HepG2 (cell line): ENCODE data around the gene PDIA5. TPM values are rescaled to one million over a fixed set of nuclear protein-coding genes. Genes with fewer than 3 reads are reported as not detected.
A peak's percentile ranks its signal among the peaks of the same experiment; 100 is the strongest.

Experiments
- CREB1 ChIP-seq, 2 experiments: fragments of 450-650 bp in 1 of 2; IDR thresholded peaks; 2 replicates each; pipeline ENCODE4 v1.6.1; 2016 to 2017; ENCODE audit warnings: control low read depth in 1 of 2, mild to moderate bottlenecking in 1 of 2, missing compliant biosample characterization in 1 of 2, missing genetic modification characterization in 1 of 2
- KDM4B ChIP-seq: sonication (generic); formaldehyde crosslinking; IDR thresholded peaks from 2 replicates; pipeline ENCODE4 v1.4.0; 2020; ENCODE audit warnings: missing genetic modification reagents
- LCORL ChIP-seq, 2 experiments: fragments of 450-650 bp in 1 of 2; sonication (generic) in 1 of 2; formaldehyde crosslinking in 1 of 2; IDR thresholded peaks; 2 replicates each; pipeline versions ENCODE4 v1.5.0 to v1.6.1; 2017 to 2020; ENCODE audit warnings: antibody characterized with exemption in 1 of 2, missing genetic modification reagents in 1 of 2
- NCOR1 ChIP-seq: fragments of 200-600 bp; sonication (generic); IDR thresholded peaks from 2 replicates; pipeline ENCODE4 v1.7.0; 2017; ENCODE audit warnings: antibody characterized with exemption, low read length, borderline replicate concordance
- NR1H2 ChIP-seq: sonication (generic); formaldehyde crosslinking; IDR thresholded peaks from 2 replicates; pipeline ENCODE4 v1.8.1; 2022; ENCODE audit warnings: low read depth, missing genetic modification reagents, borderline replicate concordance
- SP1 ChIP-seq, 2 experiments: fragments of 450-650 bp in 1 of 2; sonication (generic) in 1 of 2; formaldehyde crosslinking in 1 of 2; IDR thresholded peaks; 2 replicates each; pipeline versions ENCODE4 v1.4.0 to v1.6.1; 2016 to 2020; ENCODE audit warnings: missing genetic modification reagents in 1 of 2
- THAP11 ChIP-seq: IDR thresholded peaks from 2 replicates; pipeline ENCODE4 v1.6.1; 2016; ENCODE audit warnings: missing biosample characterization, missing genetic modification reagents
- ZNF629 ChIP-seq: sonication (generic); formaldehyde crosslinking; conservative IDR thresholded peaks from 2 replicates; pipeline ENCODE4 v1.5.0; 2020; ENCODE audit warnings: missing genetic modification reagents
- ZNF891 ChIP-seq: sonication (generic); formaldehyde crosslinking; IDR thresholded peaks from 2 replicates; pipeline ENCODE4 v1.5.0; 2020; ENCODE audit warnings: mild to moderate bottlenecking, missing genetic modification reagents
- polyA plus RNA-seq, 8 experiments: library from polyadenylated mRNA; depleted of rRNA in 3 of 8; stranded (reverse) in 7 of 8; unstranded in 1 of 8; fragments of >200 nt; fragmentation: Illumina TruSeq in 4 of 8; extraction: Trizol in 4 of 8; gene quantifications; 2 replicates each; pipeline versions ENCODE4 v1.2.1 to v1.2.3, GENCODE V29; 2011 to 2016; ENCODE audit warnings: low read depth in 4 of 8, missing spikeins in 1 of 8, mixed read lengths in 1 of 8; ENCODE audit not compliant: insufficient read depth in 1 of 8
- total RNA-seq, 5 experiments: library from RNA; depleted of rRNA; stranded (reverse); fragments of >200 nt; fragmentation: Illumina TruSeq; extraction: Trizol; gene quantifications; 2 replicates each; pipeline ENCODE4 v1.2.3, GENCODE V29; 2016; ENCODE audit warnings: low read depth in 1 of 5
- TF ChIP-seq, protein P1 (sequence below): sonication (generic); formaldehyde crosslinking; IDR thresholded peaks from 2 replicates; pipeline ENCODE4 v1.5.1; 2020; ENCODE audit warnings: mild to moderate bottlenecking, missing genetic modification reagents
- TF ChIP-seq, protein P2 (sequence below): sonication (generic); formaldehyde crosslinking; conservative IDR thresholded peaks from 2 replicates; pipeline ENCODE4 v1.4.0; 2020; ENCODE audit warnings: mild to moderate bottlenecking, missing genetic modification reagents, moderate library complexity

PDIA5 gene
- total and polyA plus RNA-seq, 2 of the 13 experiments (the other 11 are each of a cell fraction or from before 2014, with no cell fraction given), result 51.3 to 74.3 TPM

DNA sequence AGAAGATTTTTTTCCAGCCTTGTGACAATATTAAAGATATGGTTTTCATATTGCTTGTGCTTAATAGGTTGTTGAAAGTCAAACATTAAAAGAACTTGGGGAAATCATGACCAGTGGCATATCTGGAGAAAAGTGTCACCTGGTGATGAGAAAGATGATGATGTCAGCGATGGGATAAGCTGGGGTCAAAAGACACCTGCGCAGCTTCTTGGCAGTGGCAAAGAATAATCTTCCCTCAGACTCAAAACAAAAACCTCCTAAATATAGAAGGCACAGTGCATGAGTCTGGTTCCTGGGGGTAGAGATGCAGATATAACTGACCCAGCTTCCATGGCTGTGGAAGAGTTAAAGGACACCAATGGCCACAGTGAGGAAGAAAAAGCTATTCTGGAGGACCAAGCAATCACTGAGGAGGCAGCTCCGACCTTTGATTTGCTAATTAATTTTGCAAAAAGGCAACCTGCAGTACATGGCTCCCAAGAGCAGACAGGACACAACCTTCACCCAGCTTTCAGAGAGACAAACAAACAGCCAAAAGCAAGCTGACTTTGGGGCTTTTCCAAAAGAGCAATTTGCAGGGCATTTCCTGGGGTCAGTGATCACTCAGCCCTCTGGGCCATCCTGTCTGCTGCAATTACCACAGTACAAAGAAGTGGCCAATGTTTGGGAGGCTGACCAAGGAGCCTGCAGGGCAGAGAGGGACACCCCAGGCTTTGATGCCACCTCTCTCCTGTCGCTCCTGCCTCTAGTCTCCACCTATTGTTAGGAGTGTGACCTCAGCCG, 21.7 kb upstream of the PDIA5 start (continued):
- TF ChIP-seq, protein P1, sequence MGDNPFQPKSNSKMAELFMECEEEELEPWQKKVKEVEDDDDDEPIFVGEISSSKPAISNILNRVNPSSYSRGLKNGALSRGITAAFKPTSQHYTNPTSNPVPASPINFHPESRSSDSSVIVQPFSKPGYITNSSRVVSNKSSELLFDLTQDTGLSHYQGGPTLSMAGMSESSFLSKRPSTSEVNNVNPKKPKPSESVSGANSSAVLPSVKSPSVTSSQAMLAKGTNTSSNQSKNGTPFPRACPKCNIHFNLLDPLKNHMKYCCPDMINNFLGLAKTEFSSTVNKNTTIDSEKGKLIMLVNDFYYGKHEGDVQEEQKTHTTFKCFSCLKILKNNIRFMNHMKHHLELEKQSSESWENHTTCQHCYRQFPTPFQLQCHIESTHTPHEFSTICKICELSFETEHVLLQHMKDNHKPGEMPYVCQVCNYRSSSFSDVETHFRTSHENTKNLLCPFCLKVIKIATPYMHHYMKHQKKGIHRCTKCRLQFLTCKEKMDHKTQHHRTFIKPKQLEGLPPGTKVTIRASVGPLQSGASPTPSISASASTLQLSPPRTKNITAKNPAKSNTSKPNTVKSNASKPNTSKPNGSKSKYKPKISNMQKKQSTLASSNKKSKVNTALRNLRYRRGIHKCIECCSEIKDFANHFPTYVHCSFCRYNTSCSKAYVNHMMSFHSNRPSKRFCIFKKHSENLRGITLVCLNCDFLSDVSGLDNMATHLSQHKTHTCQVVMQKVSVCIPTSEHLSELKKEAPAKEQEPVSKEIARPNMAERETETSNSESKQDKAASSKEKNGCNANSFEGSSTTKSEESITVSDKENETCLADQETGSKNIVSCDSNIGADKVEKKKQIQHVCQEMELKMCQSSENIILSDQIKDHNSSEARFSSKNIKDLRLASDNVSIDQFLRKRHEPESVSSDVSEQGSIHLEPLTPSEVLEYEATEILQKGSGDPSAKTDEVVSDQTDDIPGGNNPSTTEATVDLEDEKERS (CRISPR knock-in tag), result no peak
- TF ChIP-seq ZNF891 (CRISPR knock-in tag) (no peak), THAP11 (CRISPR knock-in tag) (no peak), LCORL (IDR thresholded peaks at IDR 0.05) (no peak), LCORL (CRISPR knock-in tag; IDR thresholded peaks at IDR 0.05) (peak; percentile 67; the same call in 1 of the 2 replicates), NR1H2 (CRISPR knock-in tag) (no peak), NCOR1 (no peak), SP1 (IDR thresholded peaks at IDR 0.05) (no peak), SP1 (CRISPR knock-in tag; IDR thresholded peaks at IDR 0.05) (no peak), ZNF629 (CRISPR knock-in tag) (no peak), KDM4B (no peak), CREB1 (IDR thresholded peaks at IDR 0.05) (peak; percentile 7; the same call in 1 of the 2 replicates), CREB1 (CRISPR knock-in tag; IDR thresholded peaks at IDR 0.05) (no peak)
- TF ChIP-seq, protein P2, sequence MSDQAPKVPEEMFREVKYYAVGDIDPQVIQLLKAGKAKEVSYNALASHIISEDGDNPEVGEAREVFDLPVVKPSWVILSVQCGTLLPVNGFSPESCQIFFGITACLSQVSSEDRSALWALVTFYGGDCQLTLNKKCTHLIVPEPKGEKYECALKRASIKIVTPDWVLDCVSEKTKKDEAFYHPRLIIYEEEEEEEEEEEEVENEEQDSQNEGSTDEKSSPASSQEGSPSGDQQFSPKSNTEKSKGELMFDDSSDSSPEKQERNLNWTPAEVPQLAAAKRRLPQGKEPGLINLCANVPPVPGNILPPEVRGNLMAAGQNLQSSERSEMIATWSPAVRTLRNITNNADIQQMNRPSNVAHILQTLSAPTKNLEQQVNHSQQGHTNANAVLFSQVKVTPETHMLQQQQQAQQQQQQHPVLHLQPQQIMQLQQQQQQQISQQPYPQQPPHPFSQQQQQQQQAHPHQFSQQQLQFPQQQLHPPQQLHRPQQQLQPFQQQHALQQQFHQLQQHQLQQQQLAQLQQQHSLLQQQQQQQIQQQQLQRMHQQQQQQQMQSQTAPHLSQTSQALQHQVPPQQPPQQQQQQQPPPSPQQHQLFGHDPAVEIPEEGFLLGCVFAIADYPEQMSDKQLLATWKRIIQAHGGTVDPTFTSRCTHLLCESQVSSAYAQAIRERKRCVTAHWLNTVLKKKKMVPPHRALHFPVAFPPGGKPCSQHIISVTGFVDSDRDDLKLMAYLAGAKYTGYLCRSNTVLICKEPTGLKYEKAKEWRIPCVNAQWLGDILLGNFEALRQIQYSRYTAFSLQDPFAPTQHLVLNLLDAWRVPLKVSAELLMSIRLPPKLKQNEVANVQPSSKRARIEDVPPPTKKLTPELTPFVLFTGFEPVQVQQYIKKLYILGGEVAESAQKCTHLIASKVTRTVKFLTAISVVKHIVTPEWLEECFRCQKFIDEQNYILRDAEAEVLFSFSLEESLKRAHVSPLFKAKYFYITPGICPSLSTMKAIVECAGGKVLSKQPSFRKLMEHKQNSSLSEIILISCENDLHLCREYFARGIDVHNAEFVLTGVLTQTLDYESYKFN, result 0 out of 2 replicates have a peak, but pooled peaks have one; percentile 17
